ENCODE measurements around the gene MYL3.

MYL3 gene

DNA sequence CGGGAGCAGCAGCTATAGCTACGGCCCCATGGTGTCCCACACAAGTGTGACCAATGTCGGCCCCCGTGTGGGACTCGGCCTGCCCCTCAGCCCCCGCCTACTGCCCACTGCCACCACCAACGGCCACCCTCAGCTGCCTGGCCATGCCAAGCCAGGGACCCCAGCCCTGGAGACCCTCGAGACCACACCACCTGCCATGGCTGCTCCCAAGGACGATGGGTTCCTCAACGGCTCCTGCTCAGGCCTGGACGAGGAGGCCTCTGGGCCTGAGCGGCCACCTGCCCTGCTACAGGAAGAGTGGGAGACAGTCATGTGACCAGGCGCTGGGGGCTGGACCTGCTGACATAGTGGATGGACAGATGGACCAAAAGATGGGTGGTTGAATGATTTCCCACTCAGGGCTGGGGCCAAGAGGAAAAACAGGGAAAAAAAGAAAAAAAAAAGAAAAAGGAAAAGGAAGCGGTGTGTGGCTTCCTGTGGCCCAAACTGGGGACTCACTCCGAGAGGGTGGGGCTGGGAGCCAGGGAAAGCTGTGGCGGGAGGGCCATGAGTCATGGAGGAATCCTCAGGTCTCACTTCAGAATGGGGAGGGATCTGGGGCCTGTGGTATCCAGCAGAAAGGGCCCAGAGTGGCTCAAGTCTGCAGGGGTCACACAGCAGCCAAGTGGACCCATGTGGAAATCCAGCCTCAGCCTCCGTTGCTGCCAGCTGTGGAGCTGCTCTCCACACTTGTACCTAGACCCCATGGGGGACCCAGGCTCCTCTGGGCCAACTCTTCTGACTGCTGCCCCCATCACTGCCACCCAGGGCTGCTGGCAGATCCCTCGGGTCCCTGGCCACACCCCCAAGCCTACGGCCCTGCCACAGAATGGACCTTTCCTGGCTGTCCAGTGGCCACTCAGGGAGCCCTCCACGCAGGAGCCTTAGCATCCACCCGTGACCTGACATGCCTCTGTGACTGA, 40.4 kb upstream of the MYL3 start:
- H3K4me3 ChIP-seq (ENCODE audit: insufficient read length, low read depth) = no peak overlapping the region
- no peaks in the 10 kb centered on the region for H3K27me3 ChIP-seq (ENCODE audit: insufficient read depth, insufficient read length)
- no peak for DNase-seq (ENCODE audit: low read depth, low spot score)
- TF ChIP-seq YY1 (IDR thresholded peaks at IDR 0.05; ENCODE audit: insufficient read depth, insufficient read length) (no peak), ZNF274 (IDR thresholded peaks at IDR 0.05; ENCODE audit: low read depth, low read length) (no peak), SUZ12 (IDR thresholded peaks at IDR 0.05; ENCODE audit: extremely low read depth, insufficient read depth, insufficient read length) (no peak)
- peak overlapping the region; percentile 5 for H3K9ac ChIP-seq (ENCODE audit: insufficient read length, low read depth)
- peaks cover 5% of the 10 kb centered on the region for H3K36me3 ChIP-seq (ENCODE audit: insufficient read depth, insufficient read length, low read length)
- peaks cover 10% of the 10 kb centered on the region for H3K4me1 ChIP-seq (ENCODE audit: insufficient read depth, insufficient read length)
- H3K9me3 ChIP-seq (ENCODE audit: insufficient read depth, low read length) = no peaks in the 10 kb centered on the region

DNA sequence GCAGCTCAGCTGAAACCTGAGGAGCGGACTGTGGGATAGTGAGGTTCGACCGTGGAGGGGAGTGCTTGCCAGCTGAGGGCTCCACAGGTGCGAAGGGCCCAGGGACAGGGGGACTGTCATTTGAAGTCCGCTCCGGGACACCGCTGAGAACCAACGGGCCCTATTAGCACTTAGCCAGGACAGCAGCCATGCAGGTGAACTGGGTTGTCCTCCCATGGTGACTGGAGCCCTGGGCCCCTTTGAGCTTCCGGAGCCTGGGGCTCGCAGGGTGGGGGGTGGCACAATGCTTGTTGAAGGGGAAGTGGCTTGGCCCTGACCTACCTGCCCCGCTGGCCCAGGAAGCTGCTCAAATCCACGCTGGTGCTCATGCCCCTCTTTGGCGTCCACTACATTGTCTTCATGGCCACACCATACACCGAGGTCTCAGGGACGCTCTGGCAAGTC, 39.0 kb upstream of the MYL3 start:
- Histone ChIP-seq H3K4me1 (ENCODE audit: insufficient read depth, insufficient read length) (peaks cover 7% of the 10 kb centered on the region), H3K36me3 (ENCODE audit: insufficient read depth, insufficient read length, low read length) (peaks cover 5% of the 10 kb centered on the region), H3K4me3 (ENCODE audit: insufficient read length, low read depth) (peak overlapping the region; percentile 9), H3K9ac (ENCODE audit: insufficient read length, low read depth) (no peak overlapping the region), H3K27me3 (ENCODE audit: insufficient read depth, insufficient read length) (no peaks in the 10 kb centered on the region), H3K9me3 (ENCODE audit: insufficient read depth, low read length) (no peaks in the 10 kb centered on the region)
- no peak for DNase-seq (ENCODE audit: low read depth, low spot score)
- TF ChIP-seq YY1 (IDR thresholded peaks at IDR 0.05; ENCODE audit: insufficient read depth, insufficient read length) = no peak
- TF ChIP-seq SUZ12 (IDR thresholded peaks at IDR 0.05; ENCODE audit: extremely low read depth, insufficient read depth, insufficient read length) = no peak
- TF ChIP-seq ZNF274 (IDR thresholded peaks at IDR 0.05; ENCODE audit: low read depth, low read length) = no peak

DNA sequence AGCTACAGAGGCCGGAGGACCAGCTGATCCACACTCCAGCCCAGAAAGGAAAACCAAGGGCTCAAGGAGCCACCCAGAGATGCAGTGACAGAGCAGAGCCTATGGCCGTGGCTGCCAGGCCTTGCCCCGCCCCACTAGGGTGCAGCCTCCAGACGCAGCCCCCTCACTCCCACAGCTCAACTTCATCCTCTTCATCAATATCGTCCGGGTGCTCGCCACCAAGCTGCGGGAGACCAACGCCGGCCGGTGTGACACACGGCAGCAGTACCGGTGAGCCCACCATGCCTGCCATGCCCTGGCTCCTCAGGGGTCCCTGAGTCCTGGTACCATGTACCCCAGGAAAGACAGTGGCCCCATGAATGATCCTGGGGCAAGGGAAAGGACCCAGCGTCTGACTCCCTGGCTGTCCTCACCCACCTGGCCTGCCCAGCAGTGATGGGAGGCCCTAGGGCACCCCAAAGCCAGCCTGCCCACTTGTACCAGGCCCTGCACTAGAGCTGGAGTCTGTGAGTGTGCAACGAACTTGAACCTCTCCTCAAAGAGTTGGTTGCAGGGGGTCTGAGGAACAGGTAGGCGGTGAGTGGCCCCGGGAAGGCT, 38.4 kb upstream of the MYL3 start:
- Histone ChIP-seq H3K36me3 (ENCODE audit: insufficient read depth, insufficient read length, low read length) (peaks cover 5% of the 10 kb centered on the region), H3K9ac (ENCODE audit: insufficient read length, low read depth) (no peak overlapping the region), H3K27me3 (ENCODE audit: insufficient read depth, insufficient read length) (no peaks in the 10 kb centered on the region), H3K4me1 (ENCODE audit: insufficient read depth, insufficient read length) (peaks cover 7% of the 10 kb centered on the region), H3K9me3 (ENCODE audit: insufficient read depth, low read length) (no peaks in the 10 kb centered on the region), H3K4me3 (ENCODE audit: insufficient read length, low read depth) (no peak overlapping the region)
- no peak for DNase-seq (ENCODE audit: low read depth, low spot score)
- TF ChIP-seq ZNF274 (IDR thresholded peaks at IDR 0.05; ENCODE audit: low read depth, low read length) (no peak), YY1 (IDR thresholded peaks at IDR 0.05; ENCODE audit: insufficient read depth, insufficient read length) (no peak), SUZ12 (IDR thresholded peaks at IDR 0.05; ENCODE audit: extremely low read depth, insufficient read depth, insufficient read length) (no peak)

DNA sequence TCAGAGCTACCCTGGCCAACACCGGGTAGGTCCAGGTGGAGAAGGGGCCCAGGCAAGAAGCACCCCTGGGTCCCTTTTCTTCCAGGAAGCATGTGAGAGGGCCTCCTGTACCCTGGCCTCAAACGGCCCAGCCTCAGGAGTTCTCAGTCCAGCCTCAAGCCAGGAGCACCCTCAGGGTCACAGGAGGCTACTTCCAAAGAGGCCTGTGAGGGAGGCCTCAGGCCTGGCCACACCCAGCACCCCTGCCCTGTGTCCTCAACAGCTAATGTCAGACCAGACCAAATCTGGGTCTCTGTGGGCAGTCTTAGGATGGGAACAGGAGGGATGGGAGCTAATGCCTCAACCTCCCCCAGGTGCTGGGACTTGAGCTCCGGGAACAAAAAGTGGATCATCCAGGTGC, 37.8 kb upstream of the MYL3 start:
- H3K9me3 ChIP-seq (ENCODE audit: insufficient read depth, low read length) = no peaks in the 10 kb centered on the region
- DNase-seq (ENCODE audit: low read depth, low spot score) = no peak
- H3K4me3 ChIP-seq (ENCODE audit: insufficient read length, low read depth) = no peak overlapping the region
- TF ChIP-seq SUZ12 (IDR thresholded peaks at IDR 0.05; ENCODE audit: extremely low read depth, insufficient read depth, insufficient read length) = no peak
- no peak for TF ChIP-seq YY1 (IDR thresholded peaks at IDR 0.05; ENCODE audit: insufficient read depth, insufficient read length)
- TF ChIP-seq ZNF274 (IDR thresholded peaks at IDR 0.05; ENCODE audit: low read depth, low read length) = no peak
- no peaks in the 10 kb centered on the region for H3K27me3 ChIP-seq (ENCODE audit: insufficient read depth, insufficient read length)
- peaks cover 7% of the 10 kb centered on the region for H3K4me1 ChIP-seq (ENCODE audit: insufficient read depth, insufficient read length)
- no peak overlapping the region for H3K9ac ChIP-seq (ENCODE audit: insufficient read length, low read depth)
- H3K36me3 ChIP-seq (ENCODE audit: insufficient read depth, insufficient read length, low read length) = peaks cover 5% of the 10 kb centered on the region

DNA sequence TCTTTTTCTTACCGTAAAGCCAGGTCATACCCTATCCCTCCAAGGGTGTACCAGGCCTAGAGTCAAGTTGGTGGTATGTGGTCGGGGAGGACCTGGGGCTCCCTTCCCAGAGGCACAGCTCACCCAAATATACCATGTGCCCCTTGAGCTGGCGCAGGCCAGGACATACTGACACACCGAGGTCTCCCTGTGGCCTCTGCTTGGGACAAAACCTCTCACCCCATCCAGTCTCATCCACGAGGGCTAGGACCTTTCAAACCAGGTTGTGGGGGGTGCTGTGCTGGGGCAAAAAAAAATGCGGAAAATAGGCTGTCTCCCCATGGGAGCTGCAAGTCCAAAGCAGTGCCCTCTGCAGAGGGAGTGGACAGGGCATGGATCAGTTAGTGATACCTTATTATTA, 37.1 kb upstream of the MYL3 start:
- Histone ChIP-seq H3K9me3 (ENCODE audit: insufficient read depth, low read length) (no peaks in the 10 kb centered on the region), H3K9ac (ENCODE audit: insufficient read length, low read depth) (no peak overlapping the region), H3K36me3 (ENCODE audit: insufficient read depth, insufficient read length, low read length) (peaks cover 5% of the 10 kb centered on the region), H3K4me1 (ENCODE audit: insufficient read depth, insufficient read length) (peaks cover 7% of the 10 kb centered on the region), H3K27me3 (ENCODE audit: insufficient read depth, insufficient read length) (no peaks in the 10 kb centered on the region), H3K4me3 (ENCODE audit: insufficient read length, low read depth) (no peak overlapping the region)
- TF ChIP-seq YY1 (IDR thresholded peaks at IDR 0.05; ENCODE audit: insufficient read depth, insufficient read length) (no peak), ZNF274 (IDR thresholded peaks at IDR 0.05; ENCODE audit: low read depth, low read length) (no peak), SUZ12 (IDR thresholded peaks at IDR 0.05; ENCODE audit: extremely low read depth, insufficient read depth, insufficient read length) (no peak)
- no peak for DNase-seq (ENCODE audit: low read depth, low spot score)

DNA sequence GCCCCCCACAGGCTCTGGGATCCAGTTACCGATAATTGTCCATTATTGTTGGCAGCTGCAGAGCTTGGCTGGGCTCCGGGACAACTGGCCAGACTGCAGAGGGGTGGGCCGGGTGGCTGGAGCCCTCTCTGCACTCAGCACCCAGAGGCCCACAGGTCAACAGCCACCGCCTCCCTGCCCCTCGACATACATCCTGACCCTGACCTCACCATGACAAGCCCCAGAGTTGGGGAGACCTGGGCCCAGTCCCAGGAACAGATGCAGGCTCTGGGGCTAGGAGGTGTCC, 36.7 kb upstream of the MYL3 start:
- Histone ChIP-seq H3K4me1 (ENCODE audit: insufficient read depth, insufficient read length) (peaks cover 7% of the 10 kb centered on the region), H3K4me3 (ENCODE audit: insufficient read length, low read depth) (no peak overlapping the region), H3K27me3 (ENCODE audit: insufficient read depth, insufficient read length) (no peaks in the 10 kb centered on the region), H3K36me3 (ENCODE audit: insufficient read depth, insufficient read length, low read length) (peaks cover 5% of the 10 kb centered on the region), H3K9me3 (ENCODE audit: insufficient read depth, low read length) (no peaks in the 10 kb centered on the region), H3K9ac (ENCODE audit: insufficient read length, low read depth) (no peak overlapping the region)
- TF ChIP-seq YY1 (IDR thresholded peaks at IDR 0.05; ENCODE audit: insufficient read depth, insufficient read length) (no peak), SUZ12 (IDR thresholded peaks at IDR 0.05; ENCODE audit: extremely low read depth, insufficient read depth, insufficient read length) (no peak), ZNF274 (IDR thresholded peaks at IDR 0.05; ENCODE audit: low read depth, low read length) (no peak)
- no peak for DNase-seq (ENCODE audit: low read depth, low spot score)
